Left hindlimb (tissue), 1 donor: Measurements from ENCODE around the gene TMEM144.

Experiments used
- DNase-seq: peaks from one replicate; pipeline ENCODE4 v3.0.0-alpha.2; 2018

Gene TMEM144

DNA sequence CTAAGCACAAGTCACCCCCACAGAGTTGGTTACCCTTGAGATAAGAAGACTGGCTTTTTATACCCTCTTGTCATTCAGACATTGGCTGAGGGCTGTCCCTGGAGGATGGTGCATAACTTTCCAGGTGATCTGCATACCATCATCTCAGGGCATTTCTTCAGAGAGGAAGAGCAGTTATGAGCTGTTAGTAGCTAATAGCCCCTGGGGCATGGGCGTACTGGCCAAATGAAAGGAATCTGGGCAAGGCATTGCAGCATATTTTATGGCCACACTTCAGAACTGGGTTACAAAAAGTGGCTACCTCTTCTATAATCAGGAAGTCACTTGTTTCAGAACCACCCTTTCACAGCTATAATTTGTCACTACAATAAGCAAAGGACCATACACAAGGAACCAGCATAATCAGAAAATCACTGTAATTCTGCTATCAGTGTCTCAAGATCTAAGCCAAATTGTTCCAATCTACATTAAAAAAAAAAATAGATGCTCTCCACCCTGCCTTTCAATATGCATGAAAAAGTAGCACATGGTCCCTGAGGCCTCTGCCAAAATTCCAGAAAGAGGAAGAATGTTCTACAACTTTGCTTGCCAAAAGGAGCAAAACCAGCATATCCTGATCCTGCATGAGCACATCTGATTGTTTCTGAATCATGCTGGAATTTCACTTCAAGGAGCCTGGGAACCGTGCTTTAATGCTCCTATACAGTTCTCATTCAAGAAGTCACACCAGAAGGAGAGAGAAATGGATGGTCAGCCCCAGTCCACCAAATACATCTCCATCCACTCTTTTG, 92.0 kb downstream of the TMEM144 start:
- no peak for DNase-seq

DNA sequence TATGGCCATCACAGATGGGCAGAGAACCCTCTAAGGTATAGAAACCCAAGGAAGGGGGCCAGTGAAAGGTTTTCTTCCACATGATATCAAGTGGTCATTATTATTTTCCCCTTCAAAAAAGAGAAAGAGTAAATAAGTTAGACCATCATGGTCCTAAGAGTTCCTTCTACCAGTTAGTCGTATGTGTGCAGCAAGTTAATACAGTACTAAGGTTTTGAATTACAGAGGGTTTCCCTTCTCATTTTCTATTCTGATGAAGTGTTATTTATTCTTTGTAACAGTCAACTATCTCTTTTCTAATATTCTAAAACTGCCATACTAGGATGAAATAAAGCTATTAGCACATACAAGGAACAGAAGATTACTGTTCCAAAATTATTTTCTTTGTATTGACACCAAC, 94.4 kb downstream of the TMEM144 start:
- no peak for DNase-seq
